ENCODE results near the gene BTAF1. TPM values are rescaled to one million over a fixed set of nuclear protein-coding genes. Genes with fewer than 3 reads are reported as not detected.

BTAF1 gene
- total and polyA plus RNA-seq, 2 experiments from 2014 or later: 15.3 to 45.0 TPM

- no peak for TF ChIP-seq CTCF (IDR thresholded peaks at IDR 0.05; ENCODE audit: poor library complexity)
- TF ChIP-seq EZH2 (IDR thresholded peaks at IDR 0.05; ENCODE audit: borderline replicate concordance): no peak
- TF ChIP-seq EZH2phosphoT487 (IDR thresholded peaks at IDR 0.05; ENCODE audit: low read depth, severe bottlenecking, unreplicated experiment): no peak
- H3K27ac ChIP-seq: peak overlapping the region; percentile 51
- H3K36me3 ChIP-seq (replicated peaks; ENCODE audit: insufficient read depth, low read depth): peaks cover 9% of the 10 kb centered on the region
These were observed 68.5 kb downstream of the BTAF1 start for GRCh38 chr10:91992031-91992430.

GRCh38 chr10:91996266-91996665 is 72.7 kb downstream of the BTAF1 start:
- no peaks in the 10 kb centered on the region for H3K27me3 ChIP-seq
- H3K4me2 ChIP-seq: no peak overlapping the region
- H3K4me3 ChIP-seq: no peak overlapping the region
- WGBS (ENCODE audit: low lambda C conversion rate, missing lambda C conversion rate): 93% methylated on average over 2 of the region's 2 CpGs
- TF ChIP-seq EZH2phosphoT487 (IDR thresholded peaks at IDR 0.05; ENCODE audit: low read depth, severe bottlenecking, unreplicated experiment) (no peak), EZH2 (IDR thresholded peaks at IDR 0.05; ENCODE audit: borderline replicate concordance) (no peak), CTCF (IDR thresholded peaks at IDR 0.05; ENCODE audit: poor library complexity) (no peak)
- no peaks in the 10 kb centered on the region for H4K20me1 ChIP-seq (ENCODE audit: insufficient read depth, poor library complexity, severe bottlenecking)
- no peak for DNase-seq (ENCODE audit: low spot score)
- H3K9me2 ChIP-seq (replicated peaks; ENCODE audit: insufficient read depth): no peaks in the 10 kb centered on the region
- no peak overlapping the region for H3K27ac ChIP-seq
- peaks cover 6% of the 10 kb centered on the region for H3K36me3 ChIP-seq (replicated peaks; ENCODE audit: insufficient read depth, low read depth)
- H3K79me2 ChIP-seq: no peaks in the 10 kb centered on the region
- H3K9me3 ChIP-seq (ENCODE audit: low read depth): no peaks in the 10 kb centered on the region
- no peak overlapping the region for H2AFZ ChIP-seq
- H3K4me1 ChIP-seq (ENCODE audit: insufficient read depth): no peaks in the 10 kb centered on the region

More at GRCh38 chr10:91992031-91992430, 68.5 kb downstream of the BTAF1 start:
- Histone ChIP-seq H3K4me1 (ENCODE audit: insufficient read depth) (no peaks in the 10 kb centered on the region), H3K27me3 (no peaks in the 10 kb centered on the region), H4K20me1 (ENCODE audit: insufficient read depth, poor library complexity, severe bottlenecking) (no peaks in the 10 kb centered on the region), H3K4me2 (no peak overlapping the region), H3K9me2 (replicated peaks; ENCODE audit: insufficient read depth) (no peaks in the 10 kb centered on the region), H2AFZ (no peak overlapping the region), H3K4me3 (no peak overlapping the region), H3K9me3 (ENCODE audit: low read depth) (no peaks in the 10 kb centered on the region), H3K79me2 (no peaks in the 10 kb centered on the region)
- 76% methylated on average over 1 of the region's 1 CpG for WGBS (ENCODE audit: low lambda C conversion rate, missing lambda C conversion rate)
- peak; percentile 8 for DNase-seq (ENCODE audit: low spot score)

- Histone ChIP-seq H3K27me3 (no peaks in the 10 kb centered on the region), H3K36me3 (replicated peaks; ENCODE audit: insufficient read depth, low read depth) (no peaks in the 10 kb centered on the region), H3K9me3 (ENCODE audit: low read depth) (no peaks in the 10 kb centered on the region), H3K27ac (no peak overlapping the region), H3K4me2 (no peak overlapping the region), H3K4me3 (no peak overlapping the region), H3K4me1 (ENCODE audit: insufficient read depth) (no peaks in the 10 kb centered on the region), H3K9me2 (replicated peaks; ENCODE audit: insufficient read depth) (no peaks in the 10 kb centered on the region), H3K79me2 (no peaks in the 10 kb centered on the region), H4K20me1 (ENCODE audit: insufficient read depth, poor library complexity, severe bottlenecking) (no peaks in the 10 kb centered on the region), H2AFZ (no peak overlapping the region)
- 99% methylated on average over 3 of the region's 3 CpGs for WGBS (ENCODE audit: low lambda C conversion rate, missing lambda C conversion rate)
- no peak for TF ChIP-seq EZH2 (IDR thresholded peaks at IDR 0.05; ENCODE audit: borderline replicate concordance)
- TF ChIP-seq EZH2phosphoT487 (IDR thresholded peaks at IDR 0.05; ENCODE audit: low read depth, severe bottlenecking, unreplicated experiment): no peak
- TF ChIP-seq CTCF (IDR thresholded peaks at IDR 0.05; ENCODE audit: poor library complexity): no peak
- DNase-seq (ENCODE audit: low spot score): no peak
These were observed 78.0 kb downstream of the BTAF1 start for GRCh38 chr10:92001581-92001980.

GRCh38 chr10:92001995-92002394 is 78.4 kb downstream of the BTAF1 start:
- Histone ChIP-seq H3K27me3 (no peaks in the 10 kb centered on the region), H3K4me2 (no peak overlapping the region), H3K4me3 (no peak overlapping the region), H3K9me3 (ENCODE audit: low read depth) (no peaks in the 10 kb centered on the region), H2AFZ (no peak overlapping the region), H4K20me1 (ENCODE audit: insufficient read depth, poor library complexity, severe bottlenecking) (no peaks in the 10 kb centered on the region), H3K4me1 (ENCODE audit: insufficient read depth) (no peaks in the 10 kb centered on the region), H3K27ac (no peak overlapping the region), H3K36me3 (replicated peaks; ENCODE audit: insufficient read depth, low read depth) (no peaks in the 10 kb centered on the region), H3K9me2 (replicated peaks; ENCODE audit: insufficient read depth) (no peaks in the 10 kb centered on the region), H3K79me2 (no peaks in the 10 kb centered on the region)
- no peak for TF ChIP-seq CTCF (IDR thresholded peaks at IDR 0.05; ENCODE audit: poor library complexity)
- DNase-seq (ENCODE audit: low spot score): no peak
- WGBS (ENCODE audit: low lambda C conversion rate, missing lambda C conversion rate): 98% methylated on average over 2 of the region's 2 CpGs

All from hepatocyte (in vitro differentiated cells).